Activated T-helper 17 cell treated with anti-CD3 and anti-CD28 coated beads, Interleukin-2, amount 50 U/mL, for 72 hours (primary cell): ENCODE measurements around the gene RFNG. TPM values are rescaled to one million over a fixed set of nuclear protein-coding genes. Genes with fewer than 3 reads are reported as not detected.

Source experiments
- ATAC-seq: fragments of 150-1000 bp; cut with Tn5 transposase; replicated peaks from 2 replicates; pipeline ENCODE4 v1.10.0; 2021; ENCODE audit warnings: mild to moderate bottlenecking, moderate library complexity
- H3K27ac Mint-ChIP-seq: one replicate; pipeline ENCODE4 v1.8.0; 2022; ENCODE audit warnings: mixed read lengths
- H3K27me3 Mint-ChIP-seq: one replicate; pipeline ENCODE4 v1.8.0; 2022; ENCODE audit warnings: mixed read lengths
- H3K36me3 Mint-ChIP-seq: one replicate; pipeline ENCODE4 v1.8.0; 2022; ENCODE audit warnings: low read depth, mild to moderate bottlenecking, mixed read lengths
- H3K4me1 Mint-ChIP-seq: one replicate; pipeline ENCODE4 v1.8.0; 2022; ENCODE audit warnings: mixed read lengths
- H3K4me3 Mint-ChIP-seq: one replicate; pipeline ENCODE4 v1.8.0; 2022; ENCODE audit warnings: mild to moderate bottlenecking, mixed read lengths
- H3K9me3 Mint-ChIP-seq: one replicate; pipeline ENCODE4 v1.8.0; 2022; ENCODE audit warnings: mixed read lengths
- total RNA-seq, 2 donors: library from RNA; stranded (reverse); gene quantifications; one replicate each; pipeline ENCODE4 v1.2.3, GENCODE V29; 2022

The RFNG gene
- total RNA-seq, 2 donors from 2014 or later: 21.1 to 25.2 TPM

- no peak for ATAC-seq
- no peaks in the 10 kb centered on the region for H3K9me3 Mint-ChIP-seq
- peaks cover 15% of the 10 kb centered on the region for H3K4me1 Mint-ChIP-seq
- no peaks in the 10 kb centered on the region for H3K27me3 Mint-ChIP-seq
- H3K36me3 Mint-ChIP-seq: no peaks in the 10 kb centered on the region
- H3K27ac Mint-ChIP-seq: no peak overlapping the region
- peak overlapping the region; percentile 87 for H3K4me3 Mint-ChIP-seq
These were observed 15.5 kb downstream of the RFNG start for GRCh38 chr17:82035956-82036633.

DNA sequence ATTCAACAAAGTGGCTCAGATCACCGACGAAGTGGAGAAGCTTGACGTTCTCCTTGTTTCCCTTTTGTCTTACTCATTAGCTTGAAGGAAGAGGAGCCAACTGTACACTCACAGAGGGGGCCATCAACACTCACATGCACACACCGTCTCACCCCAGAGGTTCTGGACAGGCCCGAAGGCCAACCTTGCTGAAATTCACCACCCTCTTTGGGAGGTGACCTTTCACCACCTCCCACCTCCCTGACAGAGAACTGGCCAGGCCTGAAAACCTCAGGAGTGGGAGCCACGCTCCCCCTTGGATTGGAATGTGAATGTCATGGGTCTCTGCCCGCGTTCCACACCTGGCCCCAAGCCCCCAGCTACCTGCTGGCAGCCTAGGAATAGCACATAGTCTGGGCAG lies 16.1 kb downstream of the RFNG start:
- Mint-ChIP-seq H3K9me3 (no peaks in the 10 kb centered on the region), H3K27ac (no peak overlapping the region), H3K4me1 (peaks cover 15% of the 10 kb centered on the region), H3K27me3 (no peaks in the 10 kb centered on the region), H3K4me3 (peak overlapping the region; percentile 87), H3K36me3 (no peaks in the 10 kb centered on the region)
- ATAC-seq: no peak

GRCh38 chr17:82034371-82035011 lies 17.1 kb downstream of the RFNG start:
- peak overlapping the region; percentile 87 for H3K4me3 Mint-ChIP-seq
- H3K27ac Mint-ChIP-seq: no peak overlapping the region
- H3K36me3 Mint-ChIP-seq: no peaks in the 10 kb centered on the region
- no peaks in the 10 kb centered on the region for H3K27me3 Mint-ChIP-seq
- no peak for ATAC-seq
- peaks cover 18% of the 10 kb centered on the region for H3K4me1 Mint-ChIP-seq
- no peaks in the 10 kb centered on the region for H3K9me3 Mint-ChIP-seq

DNA sequence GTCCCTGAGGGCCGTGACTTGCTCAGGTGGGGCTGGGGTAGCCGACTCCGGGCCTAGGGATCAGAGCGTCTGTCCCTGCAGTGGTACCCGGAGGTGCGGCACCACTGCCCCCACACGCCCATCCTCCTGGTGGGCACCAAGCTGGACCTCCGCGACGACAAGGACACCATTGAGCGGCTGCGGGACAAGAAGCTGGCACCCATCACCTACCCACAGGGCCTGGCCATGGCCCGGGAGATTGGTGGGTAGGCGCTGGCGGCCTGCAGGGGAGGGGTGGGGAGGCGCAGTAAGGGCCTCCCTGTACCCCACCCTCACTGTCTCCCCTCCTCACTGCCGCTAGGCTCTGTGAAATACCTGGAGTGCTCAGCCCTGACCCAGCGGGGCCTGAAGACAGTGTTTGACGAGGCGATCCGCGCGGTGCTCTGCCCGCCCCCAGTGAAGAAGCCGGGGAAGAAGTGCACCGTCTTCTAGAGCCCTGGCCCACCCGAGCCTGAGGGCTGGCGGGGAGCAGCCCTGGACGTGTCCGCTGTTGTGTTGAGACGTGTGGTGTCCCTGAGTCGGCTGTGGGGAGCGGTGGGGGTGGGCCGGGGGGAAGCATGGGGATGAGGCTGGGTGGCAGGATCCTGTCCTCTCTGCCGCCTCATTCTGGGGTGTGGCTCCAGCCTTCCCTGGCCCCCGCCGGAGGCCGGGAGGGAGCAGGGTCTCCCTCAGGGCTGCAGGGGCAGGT lies 18.1 kb downstream of the RFNG start:
- H3K4me3 Mint-ChIP-seq: no peak overlapping the region
- no peak for ATAC-seq
- H3K36me3 Mint-ChIP-seq: no peaks in the 10 kb centered on the region
- H3K9me3 Mint-ChIP-seq: no peaks in the 10 kb centered on the region
- peaks cover 14% of the 10 kb centered on the region for H3K4me1 Mint-ChIP-seq
- H3K27ac Mint-ChIP-seq: no peak overlapping the region
- H3K27me3 Mint-ChIP-seq: no peaks in the 10 kb centered on the region

DNA sequence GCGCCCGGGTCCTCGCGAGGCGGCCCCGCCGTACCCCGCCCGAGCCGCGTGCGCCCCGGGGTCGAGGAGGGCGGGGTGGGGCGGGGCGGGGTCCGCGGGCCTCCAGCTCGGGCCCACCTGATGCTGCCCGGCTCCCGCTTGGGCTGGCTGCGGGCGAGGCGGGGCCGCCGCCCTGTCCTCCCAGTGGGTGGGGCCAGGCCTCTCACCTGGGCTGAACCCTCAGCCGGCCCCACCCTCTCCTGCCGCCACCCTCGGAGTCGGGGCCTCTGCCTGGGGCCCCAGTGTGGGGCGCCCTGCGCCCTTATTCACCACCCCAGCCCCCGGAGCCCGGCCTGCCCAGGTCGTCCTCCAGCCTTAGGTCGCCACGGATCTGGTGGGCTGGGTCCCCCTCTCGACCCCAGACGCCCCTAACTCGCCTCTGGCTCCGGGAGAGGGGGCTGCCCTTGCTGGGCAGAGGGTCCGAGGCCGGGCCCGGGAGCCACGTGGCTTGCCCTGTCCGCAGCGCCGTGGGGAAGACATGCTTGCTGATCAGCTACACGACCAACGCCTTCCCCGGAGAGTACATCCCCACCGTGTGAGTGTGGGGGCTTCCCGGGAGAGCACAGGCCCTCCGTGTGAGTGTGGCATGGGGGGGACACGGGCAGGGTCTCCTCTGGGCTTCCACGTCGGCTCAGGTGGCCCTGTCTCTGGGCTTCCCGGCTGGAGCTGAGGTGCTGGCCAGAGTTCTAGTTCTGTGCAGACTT lies 19.6 kb downstream of the RFNG start:
- Mint-ChIP-seq H3K4me1 (peaks cover 8% of the 10 kb centered on the region), H3K27ac (no peak overlapping the region), H3K36me3 (no peaks in the 10 kb centered on the region), H3K4me3 (peak overlapping the region; percentile 36), H3K9me3 (no peaks in the 10 kb centered on the region), H3K27me3 (no peaks in the 10 kb centered on the region)
- ATAC-seq: peak; percentile 61

GRCh38 chr17:82031303-82031884 lies 20.2 kb downstream of the RFNG start, which contains the start of gene RAC3:
RAC3 (plus strand) TSS chr17:82031678; CDS start chr17:82031762, 84 bp downstream.
- H3K9me3 Mint-ChIP-seq: no peaks in the 10 kb centered on the region
- no peaks in the 10 kb centered on the region for H3K27me3 Mint-ChIP-seq
- H3K4me3 Mint-ChIP-seq: peak within 1 kb of the TSS; percentile 73
- peaks cover 8% of the 10 kb centered on the region for H3K4me1 Mint-ChIP-seq
- peak; percentile 21 for ATAC-seq
- no peaks in the 10 kb centered on the region for H3K36me3 Mint-ChIP-seq
- no peak within 1 kb of the TSS for H3K27ac Mint-ChIP-seq

DNA sequence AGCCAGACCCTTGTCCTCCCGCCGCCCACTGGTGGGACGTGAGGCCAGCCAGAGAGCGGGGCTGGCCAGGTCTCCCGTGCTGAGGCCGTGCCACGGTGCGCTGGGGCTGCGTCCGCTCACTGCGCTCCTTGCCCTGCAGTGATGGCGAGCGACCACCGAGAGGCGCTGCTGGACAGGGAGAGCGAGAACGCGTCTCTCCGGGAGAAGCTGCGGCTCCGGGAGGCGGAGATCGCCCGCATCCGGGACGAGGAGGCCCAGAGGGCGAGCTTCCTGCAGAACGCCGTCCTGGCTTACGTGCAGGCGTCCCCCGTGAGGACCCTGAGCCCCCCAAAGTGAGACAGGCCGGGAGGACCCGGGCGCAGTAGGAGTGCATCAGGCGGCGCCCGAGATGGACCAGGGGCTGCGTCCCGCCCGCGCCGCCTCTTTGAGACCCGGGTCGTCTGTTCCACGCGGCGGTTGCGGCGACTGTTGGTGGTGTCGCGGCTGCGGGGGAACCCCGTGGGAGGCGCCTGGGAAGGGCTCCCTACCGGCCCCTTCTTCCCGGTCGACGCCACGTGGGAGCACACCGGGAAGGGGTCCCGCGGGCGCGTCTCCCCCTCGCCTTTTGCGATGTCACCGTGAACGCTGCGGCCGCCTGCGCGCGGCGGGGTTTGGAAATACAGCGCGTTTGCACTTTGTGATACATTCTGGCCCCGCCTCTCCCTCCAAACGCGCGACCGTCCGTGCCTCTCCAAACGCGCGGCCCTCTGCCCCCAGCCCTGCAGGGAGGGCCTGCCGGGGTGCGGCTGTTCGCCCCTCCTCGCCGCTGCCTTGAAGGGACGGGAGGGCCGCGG lies 20.9 kb downstream of the RFNG start:
- no peaks in the 10 kb centered on the region for H3K27me3 Mint-ChIP-seq
- peak; percentile 83 for ATAC-seq
- H3K27ac Mint-ChIP-seq: no peak overlapping the region
- peaks cover 8% of the 10 kb centered on the region for H3K4me1 Mint-ChIP-seq
- H3K9me3 Mint-ChIP-seq: no peaks in the 10 kb centered on the region
- no peaks in the 10 kb centered on the region for H3K36me3 Mint-ChIP-seq
- peak overlapping the region; percentile 73 for H3K4me3 Mint-ChIP-seq

DNA sequence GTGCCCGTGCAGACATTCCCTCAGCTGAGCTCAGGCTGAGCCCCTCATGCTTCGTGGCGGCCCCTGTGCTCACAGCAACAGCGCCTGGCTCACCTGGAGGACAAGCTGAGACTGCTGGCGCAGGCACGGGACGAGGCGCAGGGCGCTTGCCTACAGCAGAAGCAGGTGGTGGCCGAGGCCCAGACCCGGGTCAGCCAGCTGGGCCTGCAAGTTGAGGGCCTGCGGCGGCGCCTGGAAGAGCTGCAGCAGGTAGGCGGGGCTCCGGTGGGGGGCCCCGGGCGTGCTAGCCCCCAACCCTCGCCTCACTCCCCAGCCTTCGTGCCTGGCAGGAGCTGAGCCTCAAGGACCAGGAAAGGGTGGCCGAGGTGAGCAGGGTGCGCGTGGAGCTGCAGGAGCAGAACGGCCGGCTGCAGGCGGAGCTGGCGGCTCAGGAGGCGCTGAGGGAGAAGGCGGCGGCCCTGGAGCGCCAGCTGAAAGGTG lies 21.6 kb downstream of the RFNG start:
- Mint-ChIP-seq H3K4me1 (peaks cover 4% of the 10 kb centered on the region), H3K27ac (no peak overlapping the region), H3K4me3 (peak overlapping the region; percentile 73), H3K9me3 (no peaks in the 10 kb centered on the region), H3K27me3 (no peaks in the 10 kb centered on the region), H3K36me3 (no peaks in the 10 kb centered on the region)
- ATAC-seq: peak; percentile 1

GRCh38 chr17:82029391-82029790 lies 22.2 kb downstream of the RFNG start:
- H3K36me3 Mint-ChIP-seq: no peaks in the 10 kb centered on the region
- ATAC-seq: no peak
- H3K9me3 Mint-ChIP-seq: no peaks in the 10 kb centered on the region
- peak overlapping the region; percentile 60 for H3K4me3 Mint-ChIP-seq
- peaks cover 4% of the 10 kb centered on the region for H3K4me1 Mint-ChIP-seq
- no peaks in the 10 kb centered on the region for H3K27me3 Mint-ChIP-seq
- no peak overlapping the region for H3K27ac Mint-ChIP-seq

DNA sequence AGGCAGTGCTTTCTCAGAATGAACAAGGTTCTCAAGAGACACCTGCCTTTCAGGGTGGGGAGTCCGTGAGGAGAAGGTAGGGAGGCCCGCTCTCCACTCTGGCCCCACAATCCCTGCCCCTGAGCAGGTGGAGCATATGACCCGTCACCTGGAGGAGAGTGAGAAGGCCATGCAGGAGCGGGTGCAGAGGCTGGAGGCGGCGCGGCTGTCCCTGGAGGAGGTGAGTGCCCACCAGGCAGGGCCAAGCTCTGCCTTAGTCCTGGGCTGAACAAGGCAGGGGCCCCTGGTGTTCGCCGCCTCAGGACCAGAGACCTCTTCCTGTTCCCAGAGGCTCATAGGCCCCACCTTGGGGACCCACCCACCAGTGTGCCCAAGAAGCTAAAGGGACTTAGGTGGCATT lies 22.6 kb downstream of the RFNG start:
- ATAC-seq: no peak
- H3K27ac Mint-ChIP-seq: no peak overlapping the region
- peaks cover 4% of the 10 kb centered on the region for H3K4me1 Mint-ChIP-seq
- H3K36me3 Mint-ChIP-seq: no peaks in the 10 kb centered on the region
- H3K9me3 Mint-ChIP-seq: no peaks in the 10 kb centered on the region
- no peaks in the 10 kb centered on the region for H3K27me3 Mint-ChIP-seq
- H3K4me3 Mint-ChIP-seq: no peak overlapping the region

GRCh38 chr17:82028246-82028645 lies 23.4 kb downstream of the RFNG start:
- no peak overlapping the region for H3K27ac Mint-ChIP-seq
- no peak for ATAC-seq

DNA sequence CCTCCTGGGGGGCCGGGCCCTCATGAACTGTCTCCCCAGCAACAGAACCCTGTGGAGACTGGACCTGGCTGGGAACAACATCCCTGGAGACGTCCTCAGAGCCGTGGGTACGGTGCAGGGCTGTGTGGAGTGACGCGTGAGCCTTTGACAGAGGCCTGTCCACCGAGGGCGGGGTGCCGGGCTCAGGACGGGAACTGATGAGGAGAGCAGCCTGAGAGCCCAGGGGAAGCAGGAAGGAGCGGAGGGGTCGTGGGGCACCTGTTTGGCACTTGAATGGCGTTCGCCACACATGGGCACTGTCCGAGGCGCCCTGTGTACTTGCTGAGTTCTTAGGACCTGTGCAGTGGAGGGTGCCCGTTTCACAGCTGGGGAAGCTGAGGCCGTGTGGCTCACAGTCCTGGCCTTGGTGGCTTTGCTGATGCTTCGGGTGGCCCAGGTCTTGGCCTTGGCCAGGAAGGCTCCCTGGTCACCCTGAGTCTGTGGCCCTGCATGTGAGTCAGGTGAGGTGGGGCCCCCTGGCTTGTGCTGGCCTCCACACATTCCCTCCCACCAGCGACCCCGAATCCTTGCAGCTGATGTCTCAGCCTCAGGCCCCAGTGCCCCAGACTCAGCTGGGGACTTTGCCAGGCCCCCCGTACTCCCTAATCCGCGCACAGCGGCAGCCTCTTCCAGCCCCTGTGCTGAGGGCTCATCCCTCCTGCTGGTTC lies 26.1 kb downstream of the RFNG start:
- Mint-ChIP-seq H3K4me3 (no peak overlapping the region), H3K9me3 (no peaks in the 10 kb centered on the region), H3K27ac (no peak overlapping the region), H3K4me1 (peaks cover 4% of the 10 kb centered on the region), H3K36me3 (peaks cover 6% of the 10 kb centered on the region), H3K27me3 (no peaks in the 10 kb centered on the region)
- no peak for ATAC-seq

More at GRCh38 chr17:82028246-82028645, 23.4 kb downstream of the RFNG start:
- Mint-ChIP-seq H3K27me3 (no peaks in the 10 kb centered on the region), H3K4me1 (peaks cover 4% of the 10 kb centered on the region), H3K36me3 (no peaks in the 10 kb centered on the region), H3K9me3 (no peaks in the 10 kb centered on the region), H3K4me3 (no peak overlapping the region)

- Mint-ChIP-seq H3K27ac (no peak overlapping the region), H3K9me3 (no peaks in the 10 kb centered on the region), H3K4me3 (no peak overlapping the region), H3K27me3 (no peaks in the 10 kb centered on the region), H3K4me1 (peaks cover 4% of the 10 kb centered on the region), H3K36me3 (peaks cover 6% of the 10 kb centered on the region)
- ATAC-seq: no peak
These were observed 26.8 kb downstream of the RFNG start for GRCh38 chr17:82024859-82025258.
